GM19240 (cell line): ENCODE data around the gene PLCXD3.

ENCODE experiments used
- DNase-seq: peaks from one replicate; pipeline ENCODE4 v3.0.0; 2011; ENCODE audit warnings: low spot score; ENCODE audit not compliant: insufficient read length

Gene PLCXD3

DNA sequence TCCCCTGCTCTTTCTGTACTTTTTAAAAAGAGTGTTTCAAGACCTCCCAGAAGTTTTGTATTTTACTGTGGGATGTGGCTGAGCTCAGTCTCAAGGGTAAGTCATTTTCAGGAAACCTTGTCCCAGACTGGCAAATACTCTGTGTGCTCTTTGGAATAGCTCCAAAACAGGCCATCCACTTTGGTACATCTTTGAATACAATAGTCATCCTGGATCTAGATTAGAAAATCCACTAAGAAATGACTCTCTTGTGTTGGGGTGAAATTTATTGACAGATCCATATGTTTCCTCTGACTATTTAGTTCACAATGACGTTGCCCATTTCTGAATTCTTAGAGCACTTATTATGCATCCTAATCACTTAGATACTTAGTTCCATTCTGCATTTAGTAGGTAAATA lies 95.2 kb downstream of the PLCXD3 start:
- no peak for DNase-seq

DNA sequence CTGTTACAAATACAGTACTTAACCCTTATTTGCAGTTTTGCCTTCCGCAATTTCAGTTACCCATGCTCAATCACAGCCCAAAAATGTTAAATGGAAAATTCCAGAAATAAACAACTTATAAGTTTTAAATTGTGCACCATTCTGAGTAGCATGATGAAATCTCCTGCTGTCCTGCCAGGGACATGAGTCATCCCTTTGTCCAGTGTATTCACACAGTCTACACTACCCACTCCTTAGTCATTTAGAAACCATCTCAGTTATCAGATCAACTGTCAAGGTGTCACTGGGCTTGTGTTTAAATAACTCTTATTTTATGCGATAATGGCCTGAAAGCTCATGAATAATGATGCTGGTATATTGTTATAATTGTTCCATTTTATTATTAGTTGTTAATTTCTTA lies 95.8 kb downstream of the PLCXD3 start:
- no peak for DNase-seq

DNA sequence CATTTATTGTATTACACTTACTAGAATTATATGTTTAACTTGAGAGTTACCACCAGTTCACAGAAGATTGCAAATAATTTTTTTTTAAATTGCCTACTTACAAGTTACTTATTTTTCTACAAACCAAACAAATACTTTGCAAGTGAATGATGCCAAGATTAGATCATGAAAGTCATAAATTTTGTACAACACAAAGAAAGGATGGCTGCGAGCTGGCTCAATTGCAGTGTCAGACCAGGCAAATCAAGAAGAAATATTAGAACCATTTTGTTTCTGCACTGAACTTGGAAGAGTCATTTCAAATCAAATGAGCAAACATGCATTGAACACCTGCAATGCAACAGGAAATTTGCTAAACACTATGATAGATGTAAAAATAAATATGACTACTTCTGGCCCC lies 97.3 kb downstream of the PLCXD3 start:
- no peak for DNase-seq

DNA sequence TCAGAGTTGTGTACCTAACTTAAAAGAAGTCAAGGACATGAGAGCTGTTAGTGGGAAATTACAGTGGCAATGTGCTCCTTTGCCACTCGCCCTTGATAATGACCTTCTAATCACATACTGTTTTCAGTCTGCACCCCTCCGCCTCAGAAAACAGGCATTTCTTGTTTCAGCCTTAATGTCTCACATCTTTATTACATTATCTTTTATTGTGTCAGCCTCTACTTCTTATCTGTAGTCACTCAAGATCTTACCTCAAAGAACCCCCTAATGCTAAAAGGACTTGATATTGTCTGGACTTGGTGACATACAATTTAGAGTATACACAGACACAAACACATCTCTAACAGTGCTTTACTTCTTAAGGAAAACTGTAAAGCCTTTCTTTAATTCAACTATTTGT lies 97.9 kb downstream of the PLCXD3 start:
- DNase-seq: no peak

DNA sequence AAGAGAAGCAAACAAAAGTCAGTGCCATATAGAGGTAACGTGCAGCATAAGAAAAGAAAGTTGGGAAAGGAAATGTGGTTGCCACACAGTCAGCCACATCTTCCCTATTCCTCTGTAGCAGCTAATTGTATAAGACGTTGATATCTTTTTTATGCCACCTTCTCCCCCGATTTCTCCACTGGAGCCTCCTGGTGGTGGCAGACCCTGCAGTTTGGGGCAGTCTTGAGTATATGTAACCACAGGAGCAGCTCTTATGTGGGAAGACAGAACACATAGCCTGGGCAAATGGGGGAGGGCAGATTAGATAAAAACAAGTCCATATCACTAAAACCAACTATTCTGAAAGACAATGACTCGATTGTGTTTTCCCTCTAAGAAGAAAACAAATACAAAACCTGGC lies 99.7 kb downstream of the PLCXD3 start:
- DNase-seq: no peak

DNA sequence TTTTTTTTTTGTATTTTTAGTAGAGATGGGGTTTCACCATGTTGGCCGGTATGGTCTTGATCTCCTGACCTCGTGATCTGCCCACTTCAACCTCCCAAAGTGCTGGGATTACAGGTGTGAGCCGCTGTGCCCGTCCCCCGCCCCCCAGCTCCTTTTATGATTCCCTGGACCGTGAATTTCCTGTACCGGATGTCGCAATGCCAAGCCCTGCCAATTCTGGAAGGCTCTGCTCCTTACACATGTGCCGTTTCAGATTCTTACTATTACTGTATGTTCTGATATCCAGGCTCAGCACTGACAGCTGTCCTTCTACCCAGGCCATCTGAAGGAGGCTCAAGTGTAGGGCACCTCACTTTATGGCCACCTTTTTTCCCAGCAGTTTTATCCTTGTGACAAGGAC lies 100.1 kb downstream of the PLCXD3 start:
- DNase-seq: no peak

DNA sequence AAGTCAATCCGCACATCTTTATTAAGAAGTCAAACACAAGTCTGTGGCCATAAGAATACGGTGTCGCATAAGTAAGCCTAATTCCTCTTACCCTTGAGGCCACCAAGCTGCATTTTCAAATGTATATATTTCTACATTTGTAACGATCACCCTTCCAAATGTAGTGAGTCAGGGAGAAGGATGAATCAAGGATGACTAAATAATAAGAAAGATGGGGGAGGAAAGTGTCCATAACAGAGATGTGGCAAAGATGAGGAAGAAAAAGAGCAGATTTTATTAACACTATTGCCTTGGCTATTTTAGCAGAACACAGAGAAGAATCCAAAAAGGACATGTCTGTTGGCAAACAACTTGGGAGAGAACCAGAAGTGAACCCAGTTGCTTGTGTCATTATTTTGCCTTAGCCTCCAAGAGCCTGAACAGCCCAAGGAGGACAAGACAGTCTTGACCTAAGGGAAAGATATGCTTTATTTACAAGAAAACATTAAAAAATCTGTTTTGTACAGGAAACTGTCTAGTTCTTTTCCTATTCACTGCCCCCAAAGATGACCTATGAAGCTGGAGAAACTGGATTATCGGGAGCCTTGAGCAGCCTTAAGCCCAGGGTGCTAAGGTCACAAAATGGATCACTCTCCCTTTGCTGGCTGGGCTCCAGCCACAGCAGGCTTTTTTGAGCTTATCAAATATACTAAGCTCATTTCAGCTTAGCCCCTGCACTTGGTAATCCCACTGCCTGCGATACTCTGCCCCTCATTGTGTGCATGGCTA lies 101.5 kb downstream of the PLCXD3 start:
- no peak for DNase-seq

DNA sequence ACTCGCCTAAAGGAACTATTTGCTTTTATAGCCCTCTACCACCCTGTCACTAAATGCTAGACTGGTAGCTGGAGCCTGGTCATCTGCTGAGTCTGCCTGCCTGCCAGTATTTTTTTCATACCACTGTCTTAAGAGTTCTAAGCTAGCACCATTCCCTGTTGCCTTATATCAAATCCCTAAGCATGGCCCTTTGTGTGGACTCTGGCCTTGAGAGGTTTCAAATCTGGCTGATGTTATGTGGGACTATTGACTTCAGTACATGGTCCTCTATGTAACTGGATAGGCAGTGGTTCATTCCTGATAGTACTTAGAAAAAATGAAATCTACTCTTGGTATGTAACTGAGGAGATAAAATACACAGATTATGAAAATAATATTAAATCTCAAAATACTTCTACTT lies 103.5 kb downstream of the PLCXD3 start:
- no peak for DNase-seq

DNA sequence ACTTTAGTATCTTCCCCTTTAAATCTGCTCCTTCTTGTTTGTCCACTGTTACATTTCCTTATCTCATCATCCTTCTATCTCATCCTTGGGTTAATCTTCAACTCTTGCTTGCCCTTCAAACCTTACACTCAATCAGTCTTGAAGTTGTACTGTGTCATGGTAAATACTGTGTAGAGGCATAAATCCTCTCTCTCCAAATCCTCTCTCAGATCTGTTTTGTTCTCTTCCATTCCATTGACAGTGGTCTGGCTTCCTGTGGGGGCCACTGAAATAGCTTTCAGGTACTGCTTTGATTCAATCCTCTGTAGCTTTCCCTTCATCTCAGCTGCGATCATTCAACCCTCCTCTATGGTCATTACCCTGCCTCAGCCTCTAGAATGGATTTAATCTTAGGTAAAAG lies 104.0 kb downstream of the PLCXD3 start:
- DNase-seq: no peak

DNA sequence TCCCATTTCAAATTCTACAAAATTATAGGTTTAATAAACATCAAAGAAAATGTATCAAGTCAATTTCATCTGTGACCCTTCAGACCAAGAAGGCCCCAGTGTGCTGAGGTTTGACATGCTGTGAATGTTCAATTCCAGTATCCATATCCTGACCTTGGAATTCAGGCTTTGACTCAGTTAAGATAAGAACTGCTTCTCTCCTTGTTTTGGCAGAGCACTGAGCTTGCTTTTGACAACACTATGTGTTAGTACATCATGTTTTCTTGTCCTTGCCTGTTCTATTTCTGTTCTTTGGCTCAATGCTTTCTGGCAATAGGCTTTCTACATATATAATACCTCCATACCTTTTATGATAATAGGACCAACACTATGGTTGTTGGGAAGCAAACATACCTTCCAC lies 105.6 kb downstream of the PLCXD3 start:
- no peak for DNase-seq

DNA sequence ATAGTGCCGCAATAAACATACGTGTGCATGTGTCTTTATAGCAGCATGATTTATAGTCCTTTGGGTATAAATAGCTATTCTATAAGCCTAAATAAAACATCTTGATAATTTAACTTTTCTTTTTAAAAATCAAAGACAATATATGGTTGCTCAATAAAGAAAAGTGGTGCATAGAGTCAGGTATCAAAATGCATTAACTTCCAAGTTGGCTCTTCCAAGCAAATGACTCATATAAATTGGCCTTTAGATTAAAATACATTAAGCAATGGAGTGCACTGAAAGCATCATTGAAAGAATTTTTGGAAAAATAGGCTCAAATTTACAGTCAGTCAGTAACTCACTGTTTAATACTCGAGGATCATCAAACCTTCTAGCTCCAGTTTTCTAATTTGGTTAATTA lies 106.6 kb downstream of the PLCXD3 start:
- no peak for DNase-seq

DNA sequence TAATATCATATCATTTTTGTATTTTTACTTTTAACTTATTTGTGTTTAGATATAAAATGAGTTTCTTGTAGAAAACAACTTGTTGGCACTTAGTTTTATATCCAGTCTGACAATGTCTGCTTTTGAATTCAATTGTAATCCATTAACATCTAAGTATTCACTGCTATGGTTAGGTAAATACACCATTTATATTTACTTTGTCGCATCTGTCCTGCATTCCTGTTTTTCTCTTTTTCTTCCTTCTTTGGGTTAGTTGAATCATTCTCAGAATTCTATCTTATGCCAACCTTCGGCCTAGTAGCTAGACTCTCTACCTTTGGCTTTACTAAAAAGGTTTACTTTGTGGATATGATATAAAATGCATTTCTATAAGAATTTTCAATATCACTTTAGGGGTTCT lies 107.6 kb downstream of the PLCXD3 start:
- DNase-seq: no peak

DNA sequence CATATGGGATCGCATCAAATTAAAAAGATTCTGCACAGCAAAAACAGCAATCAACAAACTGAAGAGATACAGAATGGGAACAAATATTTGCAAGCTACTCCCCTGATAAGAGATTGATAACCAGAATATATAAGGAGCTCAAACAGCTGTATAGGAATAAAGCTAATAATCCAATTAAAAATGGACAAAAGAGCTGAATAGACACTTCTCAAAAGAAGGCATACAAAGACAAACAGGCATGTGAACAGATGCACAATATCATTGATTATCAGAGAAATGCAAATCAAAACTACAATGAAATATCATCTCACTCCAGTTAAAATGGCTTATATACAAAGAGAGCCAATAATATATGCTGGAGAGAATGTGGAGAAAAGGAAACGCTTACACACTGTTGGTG lies 110.6 kb downstream of the PLCXD3 start:
- no peak for DNase-seq

DNA sequence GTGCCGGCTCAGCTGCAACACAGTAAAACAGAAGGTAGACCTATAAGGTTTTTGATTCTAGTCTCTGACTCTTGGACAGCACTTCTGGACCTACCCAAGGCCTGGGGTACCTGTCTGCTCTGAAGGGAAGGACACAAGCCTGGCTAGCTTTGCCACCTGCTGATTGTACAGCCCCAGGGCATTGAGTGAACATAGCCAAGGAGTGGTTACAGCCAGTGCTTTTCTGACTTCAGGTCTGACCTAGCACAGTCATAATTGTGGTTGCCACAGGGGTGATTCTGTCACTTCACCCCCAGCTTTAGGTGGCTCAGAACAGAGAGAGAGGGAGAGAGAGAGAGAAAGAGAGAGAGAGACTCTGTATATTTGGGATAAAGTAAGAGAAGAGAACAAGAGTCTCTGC lies 118.4 kb downstream of the PLCXD3 start:
- DNase-seq: no peak

DNA sequence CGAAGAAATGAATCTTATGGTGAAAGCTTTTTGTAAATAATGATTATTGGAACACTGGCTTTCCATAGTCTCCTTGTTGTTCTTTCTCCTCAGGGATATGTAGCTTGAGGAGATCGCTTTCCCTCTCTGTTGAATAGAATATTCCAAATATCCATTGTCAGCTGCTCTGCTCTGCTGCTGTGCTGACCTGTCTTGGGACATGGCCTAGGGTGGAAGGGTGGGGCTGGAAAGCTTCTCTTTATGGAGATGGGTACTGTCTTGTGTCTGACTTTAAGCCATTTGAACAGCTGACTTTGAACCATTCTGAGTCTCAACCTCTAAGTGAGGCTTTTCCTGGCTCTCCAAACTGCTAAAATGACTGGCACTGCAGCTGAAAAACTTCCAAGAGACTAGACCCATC lies 135.8 kb downstream of the PLCXD3 start:
- no peak for DNase-seq

DNA sequence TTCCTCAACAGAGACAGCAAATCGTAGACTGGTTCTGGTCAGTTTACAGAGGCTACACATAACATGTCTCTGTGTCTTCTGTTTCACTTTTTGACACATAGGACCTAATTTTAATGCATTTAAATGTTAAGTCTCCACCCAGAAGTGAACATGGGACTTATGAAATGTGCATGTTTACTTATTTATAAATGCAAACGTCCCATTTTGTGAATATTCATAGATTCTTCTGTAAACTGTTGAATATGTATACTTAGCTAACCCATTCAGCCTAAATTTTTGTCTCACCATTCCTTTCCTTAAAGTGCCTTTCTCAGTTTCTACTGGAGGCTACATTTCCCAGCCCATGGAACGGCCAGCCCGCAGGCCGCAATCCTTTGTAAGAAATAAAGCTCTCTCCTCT lies 137.2 kb downstream of the PLCXD3 start:
- no peak for DNase-seq

DNA sequence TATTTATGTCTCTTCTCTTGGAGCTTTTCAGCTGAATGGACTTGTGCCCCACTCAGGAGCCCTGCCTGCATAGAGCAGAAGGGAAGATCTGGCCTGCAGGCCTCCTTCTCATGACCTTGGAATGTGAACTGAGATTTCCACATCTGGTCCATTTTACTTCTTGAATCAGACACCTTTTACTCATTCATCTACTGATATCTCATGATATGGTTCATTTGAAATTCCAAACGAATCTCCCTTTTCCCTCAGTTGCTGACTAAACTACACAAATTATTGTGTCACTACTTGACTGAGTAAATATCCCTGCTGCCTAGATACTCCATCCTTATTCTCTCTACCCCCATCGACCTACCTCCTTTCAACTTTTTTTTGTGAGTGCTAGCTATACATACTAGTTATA lies 138.7 kb downstream of the PLCXD3 start:
- DNase-seq: no peak

DNA sequence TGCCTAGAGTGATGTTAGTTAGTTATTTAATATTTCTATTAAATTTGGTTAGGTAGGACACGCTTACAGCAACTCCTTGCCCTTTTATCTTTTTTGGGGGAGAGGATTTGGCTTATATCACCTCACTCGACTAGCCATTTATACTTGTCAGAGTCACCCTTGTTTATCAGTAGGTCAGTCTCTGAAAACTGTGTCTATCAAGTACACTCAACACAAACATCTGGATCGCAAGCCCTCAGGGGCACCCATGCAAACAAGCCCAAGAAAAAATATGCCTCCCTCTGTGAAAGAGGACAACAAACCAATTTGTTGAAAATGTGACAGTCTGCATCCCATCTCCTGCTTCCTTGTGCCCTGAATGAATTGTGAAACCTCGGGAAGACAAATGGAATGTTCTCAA lies 139.9 kb downstream of the PLCXD3 start:
- no peak for DNase-seq

DNA sequence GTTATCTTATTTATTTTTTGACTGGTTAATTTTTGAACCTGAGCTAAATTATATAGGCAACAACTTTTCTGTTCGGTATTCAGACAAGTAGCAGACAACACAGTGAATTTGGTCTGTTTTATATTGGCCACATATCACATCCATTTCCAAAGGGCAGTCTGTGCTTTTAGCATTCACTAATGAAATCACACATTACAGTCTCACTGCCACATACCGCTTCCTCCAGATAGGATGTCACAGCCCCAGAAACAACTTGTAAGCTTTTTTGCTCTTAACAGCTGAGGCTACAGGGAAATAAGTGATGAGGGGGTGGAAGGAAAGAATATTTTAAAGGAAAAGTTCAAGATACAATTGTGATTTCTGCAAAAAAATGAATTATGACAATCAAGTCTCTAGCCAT lies 140.6 kb downstream of the PLCXD3 start:
- DNase-seq: no peak

DNA sequence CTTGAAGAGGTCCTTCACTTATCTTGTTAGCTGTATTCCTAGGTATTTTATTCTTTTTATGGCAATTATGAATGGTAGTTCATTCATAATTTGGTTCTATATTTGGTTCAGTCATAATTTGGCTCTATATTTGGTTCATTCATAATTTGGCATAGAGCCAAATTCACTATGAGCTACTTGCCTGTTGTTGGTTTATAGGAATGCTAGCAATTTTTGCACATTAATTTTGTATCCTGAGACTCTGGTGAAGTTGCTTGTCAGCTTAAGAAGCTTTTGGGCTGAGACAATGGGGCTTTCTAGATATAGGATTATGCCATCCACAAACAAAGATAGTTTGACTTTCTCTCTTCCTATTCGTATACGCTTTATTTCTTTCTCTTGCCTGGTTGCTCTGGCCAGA lies 142.2 kb downstream of the PLCXD3 start:
- no peak for DNase-seq

DNA sequence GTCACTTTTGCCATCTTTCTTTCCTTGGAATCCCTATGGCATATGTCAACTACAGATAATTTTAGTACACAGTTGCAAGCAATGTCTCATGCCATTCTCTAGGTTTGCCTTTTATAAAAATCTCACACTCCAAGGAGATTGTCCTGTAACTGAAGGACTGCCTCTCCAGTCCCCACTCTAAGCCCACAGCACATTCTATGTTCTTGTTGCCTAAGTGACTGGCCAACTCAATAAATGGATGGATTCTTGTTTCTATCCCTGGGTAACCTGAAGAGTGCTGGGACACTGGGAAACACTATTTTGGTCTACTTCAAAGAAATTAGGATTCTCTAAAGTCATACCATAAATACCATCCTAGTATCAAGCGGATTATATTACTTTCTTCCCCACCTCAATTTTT lies 145.0 kb downstream of the PLCXD3 start:
- no peak for DNase-seq

DNA sequence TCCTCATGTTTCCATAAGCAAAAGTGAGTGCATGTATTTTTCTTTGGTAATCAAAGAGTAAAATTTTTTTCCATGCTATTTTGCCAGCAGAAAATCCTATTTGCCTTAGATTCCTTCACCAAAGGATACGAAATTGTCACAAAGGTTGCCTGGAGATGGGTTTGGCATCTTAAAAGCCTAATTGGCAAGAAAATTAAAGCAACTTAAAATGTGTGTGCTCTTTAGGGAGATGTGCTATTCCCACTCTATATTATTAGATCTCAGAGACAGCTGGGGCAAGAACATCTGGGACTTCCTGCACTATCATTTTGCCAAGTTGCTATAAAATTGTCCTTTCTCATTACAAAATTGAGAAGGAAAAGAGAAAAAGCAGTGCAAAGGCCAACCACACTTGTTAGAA lies 146.1 kb downstream of the PLCXD3 start:
- no peak for DNase-seq

DNA sequence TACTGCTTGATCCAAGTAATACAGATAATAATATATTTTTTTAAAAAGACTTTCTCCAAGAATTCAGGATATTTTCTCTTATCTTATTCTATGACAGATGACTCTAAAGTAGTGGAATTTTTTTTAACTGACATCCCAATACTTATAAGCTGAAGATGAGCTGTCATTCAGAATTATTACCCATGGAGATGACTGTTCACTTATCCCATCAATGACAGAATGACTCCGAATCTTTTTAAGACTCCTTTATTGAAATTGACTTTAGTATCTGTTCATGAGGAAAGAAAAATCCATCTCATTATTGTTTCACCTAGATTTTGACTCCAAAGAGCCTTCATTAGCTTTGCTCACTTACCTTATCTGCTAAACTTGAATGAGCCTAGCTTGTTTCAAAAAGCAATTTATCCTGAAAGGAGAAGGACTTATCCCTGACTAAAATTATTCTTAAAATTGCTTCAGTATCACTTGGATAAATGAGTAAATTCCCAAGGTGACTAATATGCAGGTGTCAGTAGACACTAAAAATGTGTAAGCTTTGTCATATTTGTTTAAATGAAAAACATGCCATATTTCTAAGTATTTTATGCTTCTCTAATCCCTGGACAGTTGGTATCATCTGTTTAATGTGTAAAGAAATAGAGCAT lies 146.9 kb downstream of the PLCXD3 start:
- DNase-seq: no peak
